Midbrain (tissue), 1 donor: ENCODE measurements around the gene ADAMTS6.
"Not testable (repeated sequence)": the region's sequence is repeated elsewhere in the genome, so short reads cannot be mapped to it uniquely, and the experiment has no call there.

ENCODE experiments used
- DNase-seq: peaks from one replicate; lab custom pipeline; 2025; lab: John Stamatoyannopoulos, UW

ADAMTS6 gene

DNA sequence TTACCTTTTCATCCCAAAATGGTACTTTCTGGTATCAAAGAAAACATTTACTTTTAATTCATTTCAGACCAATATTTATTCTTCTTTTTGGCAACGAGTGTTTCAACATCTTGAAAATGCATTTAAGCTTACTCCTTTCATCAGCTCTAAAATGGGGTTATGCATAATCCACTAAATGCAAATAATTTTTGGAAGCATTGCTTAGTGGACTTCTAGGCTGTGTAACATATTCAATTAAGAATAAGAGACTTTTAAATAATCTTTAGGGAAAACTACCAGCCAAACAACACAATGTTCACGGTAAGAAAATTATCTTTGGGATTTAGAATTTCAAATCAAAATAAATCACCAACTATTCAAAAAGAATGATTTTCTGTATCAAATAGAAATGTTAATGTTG, 118.2 kb downstream of the ADAMTS6 start:
- no peak for DNase-seq

DNA sequence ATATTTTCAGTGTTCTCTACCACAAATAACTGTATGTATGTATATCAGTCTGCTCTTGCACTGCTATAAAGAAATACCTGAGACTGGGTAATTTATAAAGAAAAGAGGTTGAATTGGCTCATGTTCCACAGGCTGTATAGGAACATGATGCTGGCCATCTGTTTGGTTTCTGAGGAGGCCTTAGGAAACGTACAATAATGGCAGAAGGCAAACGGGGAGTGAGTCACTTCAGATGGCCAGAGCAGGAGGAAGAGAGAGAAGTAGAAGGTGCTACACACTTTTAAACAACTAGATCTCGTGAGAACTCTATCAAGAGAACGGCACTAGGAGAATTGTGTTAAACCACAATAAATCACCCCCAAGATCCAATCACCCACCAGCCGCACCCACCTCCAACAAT, 121.7 kb downstream of the ADAMTS6 start:
- DNase-seq = no peak

GRCh38 chr5:65359569-65359968, 122.2 kb downstream of the ADAMTS6 start:
- no peak for DNase-seq

GRCh38 chr5:65356274-65356673, 125.4 kb downstream of the ADAMTS6 start:
- DNase-seq = no peak

DNA sequence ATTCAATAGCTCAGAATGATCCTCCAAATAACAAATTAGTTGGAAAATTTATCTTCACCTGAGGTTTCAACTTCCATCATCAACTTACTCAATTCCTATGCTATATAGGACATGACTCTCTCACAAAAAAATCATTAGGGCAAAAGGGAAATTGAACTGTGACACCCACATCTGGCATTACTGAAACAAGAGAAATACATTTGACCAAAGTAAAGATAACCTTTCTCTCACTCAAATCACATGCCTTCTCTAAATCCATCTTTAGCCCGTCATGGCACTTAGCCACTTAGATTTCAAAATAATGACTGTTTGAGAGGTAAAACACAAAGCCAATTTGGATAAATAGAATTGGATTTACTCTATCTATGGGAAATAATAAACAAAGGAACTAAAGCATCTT, 126.4 kb downstream of the ADAMTS6 start:
- DNase-seq = no peak

- DNase-seq = no peak
Measured at GRCh38 chr5:65341835-65342234, 139.9 kb downstream of the ADAMTS6 start.

- DNase-seq = no peak
Measured at GRCh38 chr5:65338606-65339151, 143.0 kb downstream of the ADAMTS6 start.

GRCh38 chr5:65334077-65334476, 147.6 kb downstream of the ADAMTS6 start:
- DNase-seq = no peak

DNA sequence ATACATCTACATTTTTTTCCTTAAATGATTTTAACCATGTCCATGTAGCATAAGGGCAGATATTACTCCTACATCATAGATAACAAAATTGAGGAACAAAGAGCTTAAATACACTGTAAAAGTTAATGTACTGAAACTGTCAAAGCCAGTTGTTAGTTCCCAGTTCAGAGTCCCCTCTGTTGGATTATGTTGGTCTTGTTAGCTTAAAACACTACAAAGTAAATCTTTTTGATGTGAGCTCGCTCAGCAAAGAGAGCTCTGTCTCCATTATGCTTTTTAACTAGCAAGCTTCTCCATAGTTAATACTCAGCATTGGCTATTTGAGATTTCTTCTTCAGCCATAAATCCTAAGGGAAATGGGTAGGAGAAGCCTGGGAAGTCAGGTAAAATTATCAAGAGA, 149.1 kb downstream of the ADAMTS6 start:
- DNase-seq = no peak

- DNase-seq = no peak
Measured at GRCh38 chr5:65329266-65329665, 152.5 kb downstream of the ADAMTS6 start.

DNA sequence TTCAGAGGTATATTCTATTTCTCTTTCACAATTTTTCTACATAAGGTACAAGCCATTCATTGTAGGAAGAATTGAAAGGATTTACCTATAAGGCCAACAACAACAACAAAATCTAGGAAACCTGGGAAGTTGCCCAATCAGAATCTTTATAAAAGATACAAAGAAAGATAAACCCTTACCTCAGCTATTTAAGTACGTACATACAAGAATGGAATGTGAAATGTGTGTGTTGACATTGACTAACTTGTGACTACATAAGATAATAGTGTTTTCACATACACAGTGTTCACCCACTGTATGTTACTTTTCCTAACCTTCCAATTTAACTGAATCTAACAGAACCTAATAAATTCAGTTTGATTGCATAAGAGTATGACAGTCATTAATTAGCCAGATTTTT, 154.1 kb downstream of the ADAMTS6 start:
- no peak for DNase-seq

DNA sequence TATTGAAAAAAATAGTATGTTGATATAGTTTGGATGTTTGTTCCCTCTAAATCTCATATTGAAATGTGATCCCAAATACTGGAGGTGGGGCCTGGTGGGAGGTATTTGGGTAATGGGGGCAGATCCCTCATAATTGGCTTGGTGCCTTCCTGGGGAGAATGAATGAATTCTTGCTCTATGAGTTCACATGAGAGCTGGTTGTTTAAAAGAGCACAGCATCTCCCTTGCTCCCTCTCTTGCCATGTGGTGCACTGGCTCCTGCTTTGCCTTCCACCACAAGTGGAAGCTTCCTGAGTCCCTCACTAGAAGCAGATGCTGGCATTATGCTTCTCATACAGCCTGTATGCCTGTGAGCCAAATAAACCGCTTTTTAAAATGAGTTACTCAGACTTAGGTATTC, 154.8 kb downstream of the ADAMTS6 start:
- no peak for DNase-seq

DNA sequence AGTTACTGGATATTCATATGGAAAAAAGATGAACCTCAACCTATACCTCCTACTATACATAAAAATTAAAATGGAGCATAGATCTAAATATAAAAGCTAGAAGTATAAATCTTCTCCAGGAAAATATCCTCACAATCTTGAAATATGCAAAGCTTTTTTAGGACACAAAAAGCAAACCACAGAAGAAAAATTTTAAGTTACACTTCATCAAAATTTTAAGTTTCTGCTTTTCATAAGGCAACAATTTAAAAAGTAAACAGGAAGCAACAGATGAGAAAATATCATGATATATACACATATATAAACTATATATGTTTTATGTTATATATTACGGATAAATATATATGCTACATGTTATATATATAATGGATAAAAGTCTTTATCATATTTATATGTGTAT, 157.5 kb downstream of the ADAMTS6 start:
- DNase-seq = no peak

DNA sequence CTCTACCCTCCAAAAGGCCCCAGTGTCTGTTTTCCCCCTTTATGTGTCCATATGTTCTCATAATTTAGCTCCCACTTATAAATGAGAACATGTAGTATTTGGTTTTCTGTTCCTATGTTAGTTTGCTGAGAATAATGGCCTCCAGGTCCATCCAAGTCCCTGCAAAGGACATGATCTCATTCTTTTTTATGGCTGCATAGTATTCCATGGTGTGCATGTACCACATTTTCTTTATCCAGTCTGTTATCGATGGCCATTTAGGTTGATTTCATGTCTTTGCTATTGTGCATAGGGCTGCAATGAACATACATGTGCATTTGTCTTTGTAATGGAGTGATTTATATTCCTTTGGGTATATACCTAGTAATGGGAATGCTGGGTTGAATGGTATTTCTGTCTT, 161.0 kb downstream of the ADAMTS6 start:
- not testable (repeated sequence) for DNase-seq

DNA sequence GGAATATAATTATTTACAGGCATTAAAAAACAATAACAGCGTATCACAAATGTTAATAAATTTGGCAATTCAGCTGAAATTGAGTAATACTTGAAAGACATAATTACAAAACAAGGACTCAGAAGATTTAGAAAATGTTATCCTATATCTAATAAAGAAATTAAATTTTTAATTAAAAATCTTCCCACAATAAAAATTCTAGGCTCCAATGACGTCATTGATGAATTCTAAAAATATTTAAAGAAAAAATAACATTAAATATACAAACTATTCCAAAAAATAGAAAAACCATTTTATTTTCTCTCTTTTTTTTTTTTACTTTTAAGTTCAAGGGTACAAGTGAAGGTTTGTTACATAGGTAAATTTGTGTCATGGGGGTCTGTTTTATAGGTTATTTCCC, 161.5 kb downstream of the ADAMTS6 start:
- no peak for DNase-seq

GRCh38 chr5:65307931-65308330, 173.8 kb downstream of the ADAMTS6 start:
- DNase-seq = no peak

GRCh38 chr5:65307088-65307487, 174.6 kb downstream of the ADAMTS6 start:
- DNase-seq = no peak

DNA sequence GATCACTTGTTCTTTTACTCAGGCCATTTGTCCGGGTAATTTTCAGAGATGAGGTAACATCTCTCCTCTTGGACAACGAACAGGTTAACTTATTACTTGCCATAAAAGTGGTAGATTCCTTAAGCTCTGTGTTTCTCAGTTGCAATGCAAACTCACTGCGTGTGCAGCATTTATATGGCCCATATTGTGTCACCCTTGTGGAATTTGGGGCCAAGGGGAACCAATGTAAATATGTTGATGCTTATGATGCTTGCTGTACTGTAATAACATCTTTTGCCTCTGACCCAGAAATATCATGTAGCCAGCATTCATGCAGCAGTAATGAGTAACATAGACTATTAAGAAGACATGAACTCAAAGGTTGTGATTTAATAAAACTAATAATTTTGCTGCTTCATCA, 175.8 kb downstream of the ADAMTS6 start:
- DNase-seq = no peak

DNA sequence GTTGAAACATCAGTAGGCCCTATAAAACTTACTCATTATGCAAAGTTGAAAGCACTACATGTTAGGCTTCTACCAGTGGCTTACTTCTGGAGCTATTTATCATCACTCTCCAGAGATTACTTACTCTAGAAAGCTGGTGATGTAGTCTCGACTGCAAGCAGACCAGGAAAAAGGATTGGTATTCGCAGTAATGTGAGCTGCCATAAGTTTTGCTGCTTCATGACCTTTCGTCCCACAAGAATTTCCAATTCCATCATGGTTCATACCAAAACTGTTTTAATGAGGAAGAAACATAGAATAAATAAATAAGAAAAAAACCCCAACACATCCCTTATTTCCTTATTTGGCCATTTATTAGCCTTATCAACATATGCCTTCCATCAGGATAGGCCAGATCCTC, 181.9 kb downstream of the ADAMTS6 start:
- DNase-seq = no peak

- DNase-seq = no peak
Measured at GRCh38 chr5:65296067-65296466, 185.7 kb downstream of the ADAMTS6 start.

DNA sequence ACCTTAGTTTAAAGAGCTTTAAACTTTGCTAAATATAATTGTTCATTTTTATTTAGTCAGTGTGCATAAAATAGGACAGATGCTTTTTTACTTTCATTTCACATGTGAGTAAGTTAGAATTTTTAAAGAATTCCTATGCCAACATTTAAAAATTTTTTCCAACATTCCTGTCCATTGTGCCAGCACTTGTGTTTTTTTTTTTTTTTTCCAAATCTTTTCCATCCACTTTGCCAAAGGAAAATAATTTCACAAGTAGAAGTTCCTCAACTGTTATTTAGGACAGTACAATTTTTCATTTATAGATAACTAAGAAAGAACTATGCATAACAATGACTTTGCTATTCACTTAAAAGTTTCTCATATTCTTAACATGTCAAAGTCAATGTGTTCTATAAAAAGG, 189.5 kb downstream of the ADAMTS6 start:
- no peak for DNase-seq

GRCh38 chr5:65290677-65291076, 191.0 kb downstream of the ADAMTS6 start:
- no peak for DNase-seq

- no peak for DNase-seq
Measured at GRCh38 chr5:65288657-65289056, 193.1 kb downstream of the ADAMTS6 start.

- DNase-seq = no peak
Measured at GRCh38 chr5:65279603-65280002, 202.1 kb downstream of the ADAMTS6 start.
